Measurements from ENCODE around the gene PCDH9. TPM values are rescaled to one million over a fixed set of nuclear protein-coding genes. Genes with fewer than 3 reads are reported as not detected.

PCDH9 gene
- total and polyA plus RNA-seq, 10 of the 15 experiments (the other 5 are each of a cell fraction or from before 2014, with no cell fraction given), result 0.02 to 2.3 (median 0.05) TPM; not detected in 1

DNA sequence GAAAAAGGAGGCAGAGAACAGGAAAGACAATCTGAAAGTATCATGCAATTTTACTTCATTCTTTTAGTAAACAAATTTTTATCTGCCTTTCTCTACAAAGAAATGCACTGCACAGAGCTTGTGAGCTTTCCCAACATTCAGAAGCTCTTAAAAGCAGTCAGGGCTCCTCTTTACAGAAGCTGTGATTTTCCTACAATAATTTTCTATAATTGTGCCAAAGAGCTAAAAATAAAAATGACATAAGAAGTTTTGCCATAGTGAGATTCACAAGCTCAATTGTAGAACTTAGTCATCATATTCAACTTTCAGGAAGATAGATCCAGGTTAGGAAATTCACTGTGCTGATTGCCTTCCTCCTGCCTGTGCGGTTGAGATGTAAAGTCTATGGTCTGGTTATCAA is 341.4 kb downstream of the PCDH9 start (continued):
- TF ChIP-seq STAT3 (IDR thresholded peaks at IDR 0.05; ENCODE audit: low read depth, low read length) (no peak), ZNF217 (IDR thresholded peaks at IDR 0.05) (no peak), ZZZ3 (IDR thresholded peaks at IDR 0.05; ENCODE audit: control insufficient read depth, insufficient read length, low read depth) (no peak), SRF (IDR thresholded peaks at IDR 0.05; ENCODE audit: low read depth in 2 of 2, low read length in 2 of 2) (no peak), PAX5 (IDR thresholded peaks at IDR 0.05; ENCODE audit: borderline replicate concordance, low read depth, low read length) (no peak), BCL11A (IDR thresholded peaks at IDR 0.05; ENCODE audit: low read depth, low read length) (no peak)
- TF ChIP-seq, protein P1, sequence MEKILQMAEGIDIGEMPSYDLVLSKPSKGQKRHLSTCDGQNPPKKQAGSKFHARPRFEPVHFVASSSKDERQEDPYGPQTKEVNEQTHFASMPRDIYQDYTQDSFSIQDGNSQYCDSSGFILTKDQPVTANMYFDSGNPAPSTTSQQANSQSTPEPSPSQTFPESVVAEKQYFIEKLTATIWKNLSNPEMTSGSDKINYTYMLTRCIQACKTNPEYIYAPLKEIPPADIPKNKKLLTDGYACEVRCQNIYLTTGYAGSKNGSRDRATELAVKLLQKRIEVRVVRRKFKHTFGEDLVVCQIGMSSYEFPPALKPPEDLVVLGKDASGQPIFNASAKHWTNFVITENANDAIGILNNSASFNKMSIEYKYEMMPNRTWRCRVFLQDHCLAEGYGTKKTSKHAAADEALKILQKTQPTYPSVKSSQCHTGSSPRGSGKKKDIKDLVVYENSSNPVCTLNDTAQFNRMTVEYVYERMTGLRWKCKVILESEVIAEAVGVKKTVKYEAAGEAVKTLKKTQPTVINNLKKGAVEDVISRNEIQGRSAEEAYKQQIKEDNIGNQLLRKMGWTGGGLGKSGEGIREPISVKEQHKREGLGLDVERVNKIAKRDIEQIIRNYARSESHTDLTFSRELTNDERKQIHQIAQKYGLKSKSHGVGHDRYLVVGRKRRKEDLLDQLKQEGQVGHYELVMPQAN (conservative IDR thresholded peaks at IDR 0.05), result no peak
- TF ChIP-seq, protein P2, sequence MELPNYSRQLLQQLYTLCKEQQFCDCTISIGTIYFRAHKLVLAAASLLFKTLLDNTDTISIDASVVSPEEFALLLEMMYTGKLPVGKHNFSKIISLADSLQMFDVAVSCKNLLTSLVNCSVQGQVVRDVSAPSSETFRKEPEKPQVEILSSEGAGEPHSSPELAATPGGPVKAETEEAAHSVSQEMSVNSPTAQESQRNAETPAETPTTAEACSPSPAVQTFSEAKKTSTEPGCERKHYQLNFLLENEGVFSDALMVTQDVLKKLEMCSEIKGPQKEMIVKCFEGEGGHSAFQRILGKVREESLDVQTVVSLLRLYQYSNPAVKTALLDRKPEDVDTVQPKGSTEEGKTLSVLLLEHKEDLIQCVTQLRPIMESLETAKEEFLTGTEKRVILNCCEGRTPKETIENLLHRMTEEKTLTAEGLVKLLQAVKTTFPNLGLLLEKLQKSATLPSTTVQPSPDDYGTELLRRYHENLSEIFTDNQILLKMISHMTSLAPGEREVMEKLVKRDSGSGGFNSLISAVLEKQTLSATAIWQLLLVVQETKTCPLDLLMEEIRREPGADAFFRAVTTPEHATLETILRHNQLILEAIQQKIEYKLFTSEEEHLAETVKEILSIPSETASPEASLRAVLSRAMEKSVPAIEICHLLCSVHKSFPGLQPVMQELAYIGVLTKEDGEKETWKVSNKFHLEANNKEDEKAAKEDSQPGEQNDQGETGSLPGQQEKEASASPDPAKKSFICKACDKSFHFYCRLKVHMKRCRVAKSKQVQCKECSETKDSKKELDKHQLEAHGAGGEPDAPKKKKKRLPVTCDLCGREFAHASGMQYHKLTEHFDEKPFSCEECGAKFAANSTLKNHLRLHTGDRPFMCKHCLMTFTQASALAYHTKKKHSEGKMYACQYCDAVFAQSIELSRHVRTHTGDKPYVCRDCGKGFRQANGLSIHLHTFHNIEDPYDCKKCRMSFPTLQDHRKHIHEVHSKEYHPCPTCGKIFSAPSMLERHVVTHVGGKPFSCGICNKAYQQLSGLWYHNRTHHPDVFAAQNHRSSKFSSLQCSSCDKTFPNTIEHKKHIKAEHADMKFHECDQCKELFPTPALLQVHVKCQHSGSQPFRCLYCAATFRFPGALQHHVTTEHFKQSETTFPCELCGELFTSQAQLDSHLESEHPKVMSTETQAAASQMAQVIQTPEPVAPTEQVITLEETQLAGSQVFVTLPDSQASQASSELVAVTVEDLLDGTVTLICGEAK (IDR thresholded peaks at IDR 0.05; ENCODE audit: borderline replicate concordance), result no peak
- TF ChIP-seq, protein P3, sequence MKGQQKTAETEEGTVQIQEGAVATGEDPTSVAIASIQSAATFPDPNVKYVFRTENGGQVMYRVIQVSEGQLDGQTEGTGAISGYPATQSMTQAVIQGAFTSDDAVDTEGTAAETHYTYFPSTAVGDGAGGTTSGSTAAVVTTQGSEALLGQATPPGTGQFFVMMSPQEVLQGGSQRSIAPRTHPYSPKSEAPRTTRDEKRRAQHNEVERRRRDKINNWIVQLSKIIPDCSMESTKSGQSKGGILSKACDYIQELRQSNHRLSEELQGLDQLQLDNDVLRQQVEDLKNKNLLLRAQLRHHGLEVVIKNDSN (IDR thresholded peaks at IDR 0.05; ENCODE audit: borderline replicate concordance, extremely low read length, insufficient read depth, low read depth, low read length), result no peak
